ENCODE measurements around the gene LETMD1. TPM values are rescaled to one million over a fixed set of nuclear protein-coding genes. Genes with fewer than 3 reads are reported as not detected.

The LETMD1 gene
- total and polyA plus RNA-seq, 2 donors (not counting 3 experiments of a cell fraction or from before 2014, with no cell fraction given): 38.9 to 47.7 TPM

- intact Hi-C loops (cut with micrococcal nuclease) (no loop called here), dilution Hi-C loops (cut with MboI; ENCODE audit: extremely low pct_ligation_motif_present, low sequenced_read_pairs) (no loop called here)
- no peak overlapping the region for H3K4me2 ChIP-seq (ENCODE audit: insufficient read depth, low read length)
- no TSS peak for BruUV-seq (replicated peaks)
- H3K9ac ChIP-seq (replicated peaks; ENCODE audit: extremely low read depth, insufficient read depth, low read length): no peak overlapping the region
- no peak for TF ChIP-seq FOS (IDR thresholded peaks at IDR 0.05; ENCODE audit: borderline replicate concordance, insufficient read depth, low read length)
- no peak for TF ChIP-seq CTCF (IDR thresholded peaks at IDR 0.05; ENCODE audit: extremely low read depth in 1 of 2, insufficient read depth in 1 of 2, low read depth in 1 of 2, low read length in 2 of 2)
- TF ChIP-seq MYC (IDR thresholded peaks at IDR 0.05; ENCODE audit: low read depth, low read length): no peak
- TF ChIP-seq POLR2A (IDR thresholded peaks at IDR 0.05; ENCODE audit: low read depth, low read length): no peak
- no peak for TF ChIP-seq GATA2 (IDR thresholded peaks at IDR 0.05; ENCODE audit: insufficient read depth, insufficient read length, low read depth, low read length)
- TF ChIP-seq JUN (IDR thresholded peaks at IDR 0.05; ENCODE audit: borderline replicate concordance, insufficient read depth, insufficient read length, low read depth): no peak
- TF ChIP-seq POLR2AphosphoS5 (IDR thresholded peaks at IDR 0.05; ENCODE audit: insufficient read depth, low read depth, low read length): no peak
- TF ChIP-seq EZH2 (IDR thresholded peaks at IDR 0.05; ENCODE audit: borderline replicate concordance, low read depth, low read length, severe bottlenecking): no peak
- H3K4me1 ChIP-seq (ENCODE audit: control insufficient read depth, extremely low read depth, insufficient read depth, low read length): no peaks in the 10 kb centered on the region
- no peaks in the 10 kb centered on the region for H3K9me3 ChIP-seq (replicated peaks; ENCODE audit: control insufficient read depth, insufficient read depth, low read length)
- H3K79me2 ChIP-seq (ENCODE audit: control insufficient read depth, insufficient read depth, low read length): no peaks in the 10 kb centered on the region
- H3K36me3 ChIP-seq (ENCODE audit: control insufficient read depth in 2 of 2, extremely low read depth in 1 of 2, insufficient read depth in 2 of 2, low read length in 2 of 2): peaks cover 5 to 10% of the 10 kb centered on the region in 2 experiments
- FAIRE-seq (no peak), DNase-seq (ENCODE audit: low read depth, low spot score) (no peak)
- no peaks in the 10 kb centered on the region for H3K9me1 ChIP-seq (replicated peaks; ENCODE audit: control insufficient read depth, extremely low read depth, insufficient read depth, low read length)
- H4K20me1 ChIP-seq (replicated peaks; ENCODE audit: control insufficient read depth, extremely low read depth, insufficient read depth, low read length): no peaks in the 10 kb centered on the region
- no peaks in the 10 kb centered on the region for H3K27me3 ChIP-seq (ENCODE audit: control insufficient read depth in 2 of 2, insufficient read depth in 2 of 2, low read length in 2 of 2)
- no peak overlapping the region for H3K27ac ChIP-seq (ENCODE audit: insufficient read depth, low read depth, low read length)
- H3K4me3 ChIP-seq (replicated peaks in 1 of 3; ENCODE audit: insufficient read depth in 1 of 3, low read depth in 1 of 3, low read length in 3 of 3): no peak overlapping the region
- CTCF ChIA-PET: no interaction called here
- POLR2A ChIA-PET: no interaction called here
- no peak overlapping the region for H2AFZ ChIP-seq (ENCODE audit: low read depth, low read length)
Measured at GRCh38 chr12:51000245-51000644, 47.9 kb upstream of the LETMD1 start.

Measured in endothelial cell of umbilical vein (primary cell).